WTC11 (cell line): ENCODE results near the gene SUSD1. TPM values are rescaled to one million over a fixed set of nuclear protein-coding genes. Genes with fewer than 3 reads are reported as not detected.

Experiments used
- ATAC-seq: fragments of 200-7000 bp; cut with Tn5 transposase; 2 replicates; pipeline ENCODE4 v1.10.0; 2021; ENCODE audit warnings: mild to moderate bottlenecking, moderate library complexity
- CTCF ChIA-PET: fragments of 300-600 bp; sonication (Branson Sonifier 250); formaldehyde crosslinking; loops from one replicate; lab custom pipeline; 2021; ENCODE audit warnings: antibody characterized with exemption; lab: Charles Lee
- POLR2A ChIA-PET: fragments of 350-600 bp; sonication (Branson Sonifier 250); formaldehyde crosslinking; loops from one replicate; lab custom pipeline; 2021; ENCODE audit warnings: antibody characterized with exemption; lab: Charles Lee
- DNase-seq: peaks from one replicate; pipeline ENCODE4 v3.0.0; 2021; ENCODE audit warnings: low spot score
- H3K27ac Mint-ChIP-seq: 2 replicates; pipeline ENCODE4 v1.8.0; 2021; ENCODE audit warnings: mixed read lengths
- H3K27me3 Mint-ChIP-seq: 2 replicates; pipeline ENCODE4 v1.8.0; 2021; ENCODE audit warnings: low read depth, mild to moderate bottlenecking, moderate library complexity, mixed read lengths
- H3K36me3 Mint-ChIP-seq: 2 replicates; pipeline ENCODE4 v1.8.0; 2021; ENCODE audit warnings: mixed read lengths
- H3K4me1 Mint-ChIP-seq: 2 replicates; pipeline ENCODE4 v1.8.0; 2022; ENCODE audit warnings: mixed read lengths
- H3K4me3 Mint-ChIP-seq: 2 replicates; pipeline ENCODE4 v1.8.0; 2021; ENCODE audit warnings: mild to moderate bottlenecking, moderate library complexity, mixed read lengths
- H3K9me3 Mint-ChIP-seq: 2 replicates; pipeline ENCODE4 v1.8.0; 2021; ENCODE audit warnings: mixed read lengths
- CREM ChIP-seq: sonication (generic); formaldehyde crosslinking; IDR thresholded peaks from 2 replicates; pipeline ENCODE4 v1.8.1; 2022; ENCODE audit warnings: mild to moderate bottlenecking, missing genetic modification reagents, moderate library complexity
- ETV6 ChIP-seq: sonication (generic); formaldehyde crosslinking; IDR thresholded peaks from 2 replicates; pipeline ENCODE4 v1.8.1; 2022; ENCODE audit warnings: mild to moderate bottlenecking, missing genetic modification reagents
- GRHL2 ChIP-seq: fragments of 250-450 bp; sonication (Bioruptor Pico); IDR thresholded peaks from 2 replicates; pipeline ENCODE4 v1.8.0; 2022; ENCODE audit warnings: mild to moderate bottlenecking, moderate library complexity; ENCODE audit not compliant: insufficient replicate concordance, severe bottlenecking
- GTF2I ChIP-seq: fragments of 250-450 bp; sonication (Bioruptor Pico); conservative IDR thresholded peaks from 2 replicates; pipeline ENCODE4 v1.4.0; 2021; ENCODE audit warnings: mild to moderate bottlenecking
- MLX ChIP-seq: sonication (generic); formaldehyde crosslinking; IDR thresholded peaks from 2 replicates; pipeline ENCODE4 v1.8.1; 2023; ENCODE audit warnings: mild to moderate bottlenecking, missing genetic modification reagents, moderate library complexity
- NFE2L1 ChIP-seq: sonication (generic); formaldehyde crosslinking; IDR thresholded peaks from 2 replicates; pipeline ENCODE4 v1.8.1; 2023; ENCODE audit warnings: missing genetic modification reagents
- NFYB ChIP-seq: sonication (generic); formaldehyde crosslinking; conservative IDR thresholded peaks from 2 replicates; pipeline ENCODE4 v1.8.0; 2022; ENCODE audit warnings: low read depth, missing genetic modification reagents
- OVOL2 ChIP-seq: fragments of 250-450 bp; sonication (Bioruptor Pico); IDR thresholded peaks from 2 replicates; pipeline ENCODE4 v1.9.0; 2021; ENCODE audit warnings: mild to moderate bottlenecking, borderline replicate concordance
- PRRX2 ChIP-seq: fragments of 250-450 bp; sonication (Bioruptor Pico); IDR thresholded peaks from 2 replicates; pipeline ENCODE4 v1.8.0; 2021; ENCODE audit warnings: mild to moderate bottlenecking
- RORB ChIP-seq: fragments of 250-450 bp; sonication (Bioruptor Pico); IDR thresholded peaks from 2 replicates; pipeline ENCODE4 v1.9.0; 2021; ENCODE audit warnings: mild to moderate bottlenecking
- SOX15 ChIP-seq: fragments of 250-450 bp; sonication (Bioruptor Pico); IDR thresholded peaks from 2 replicates; pipeline ENCODE4 v1.9.0; 2021; ENCODE audit warnings: mild to moderate bottlenecking
- TCF7 ChIP-seq: sonication (generic); formaldehyde crosslinking; IDR thresholded peaks from 2 replicates; pipeline ENCODE4 v1.8.0; 2022; ENCODE audit warnings: mild to moderate bottlenecking, low read depth, missing genetic modification reagents, moderate library complexity
- ZMAT4 ChIP-seq: fragments of 250-450 bp; sonication (Bioruptor Pico); IDR thresholded peaks from 2 replicates; pipeline ENCODE4 v1.9.0; 2021; ENCODE audit warnings: mild to moderate bottlenecking
- ZNF281 ChIP-seq: sonication (generic); formaldehyde crosslinking; IDR thresholded peaks from 2 replicates; pipeline ENCODE4 v1.8.0; 2023; ENCODE audit warnings: mild to moderate bottlenecking, missing genetic modification reagents
- ZNF423 ChIP-seq: fragments of 250-450 bp; sonication (Bioruptor Pico); IDR thresholded peaks from 2 replicates; pipeline ENCODE4 v2.1.2; 2022; ENCODE audit warnings: mild to moderate bottlenecking, moderate library complexity
- total RNA-seq: library from RNA; stranded (reverse); gene quantifications from 3 replicates; pipeline ENCODE4 v1.2.3, GENCODE V29; 2021
- TF ChIP-seq, protein P1 (sequence below): sonication (generic); formaldehyde crosslinking; IDR thresholded peaks from 2 replicates; pipeline ENCODE4 v1.8.0; 2022; ENCODE audit warnings: mild to moderate bottlenecking, missing genetic modification reagents
- TF ChIP-seq, protein P2 (sequence below): sonication (generic); formaldehyde crosslinking; IDR thresholded peaks from 2 replicates; pipeline ENCODE4 v1.8.1; 2023; ENCODE audit warnings: mild to moderate bottlenecking, missing genetic modification reagents, moderate library complexity
- TF ChIP-seq, protein P3 (sequence below): sonication (generic); formaldehyde crosslinking; IDR thresholded peaks from 2 replicates; pipeline ENCODE4 v1.8.0; 2022; ENCODE audit warnings: mild to moderate bottlenecking, missing genetic modification reagents
- TF ChIP-seq, protein P4 (sequence below): sonication (generic); formaldehyde crosslinking; IDR thresholded peaks from 2 replicates; pipeline ENCODE4 v1.8.0; 2022; ENCODE audit warnings: mild to moderate bottlenecking, missing genetic modification reagents
- TF ChIP-seq, protein P5 (sequence below): sonication (generic); formaldehyde crosslinking; IDR thresholded peaks from 2 replicates; pipeline ENCODE4 v1.8.1; 2022; ENCODE audit warnings: mild to moderate bottlenecking, missing genetic modification reagents, moderate library complexity, borderline replicate concordance

SUSD1 gene
- total RNA-seq, 1 experiment from 2014 or later = 5.1 TPM

GRCh38 chr9:112170968-112171367, 4.1 kb downstream of the SUSD1 start (continued):
- TF ChIP-seq ZNF281 (CRISPR knock-in tag) (no peak), GTF2I (no peak), GRHL2 (CRISPR knock-in tag) (no peak)

DNA sequence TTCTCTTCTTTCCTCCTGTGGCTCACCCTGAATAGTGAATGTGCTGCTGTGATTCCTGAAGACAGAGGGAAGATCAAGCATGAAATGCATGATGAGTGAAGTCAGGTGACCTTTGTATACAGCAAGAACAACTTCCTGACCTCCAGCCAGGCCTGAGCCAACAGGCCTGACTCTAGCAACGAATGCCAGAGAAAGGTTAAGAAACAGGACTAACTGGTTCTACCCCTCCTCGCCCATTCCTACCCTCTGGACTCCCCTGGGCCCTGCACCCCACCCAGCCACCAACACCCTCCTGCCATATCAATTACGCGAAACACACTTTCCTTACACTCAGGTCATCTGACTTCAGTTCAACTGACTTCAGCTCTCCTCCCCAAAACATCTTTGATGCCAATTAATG, 4.9 kb downstream of the SUSD1 start:
- peaks cover 13% of the 10 kb centered on the region for H3K27me3 Mint-ChIP-seq
- peaks cover 51% of the 10 kb centered on the region for H3K4me1 Mint-ChIP-seq
- CTCF ChIA-PET = no interaction called here
- no peak overlapping the region for H3K4me3 Mint-ChIP-seq
- no peak for TF ChIP-seq RORB (CRISPR knock-in tag)
- TF ChIP-seq, protein P1, sequence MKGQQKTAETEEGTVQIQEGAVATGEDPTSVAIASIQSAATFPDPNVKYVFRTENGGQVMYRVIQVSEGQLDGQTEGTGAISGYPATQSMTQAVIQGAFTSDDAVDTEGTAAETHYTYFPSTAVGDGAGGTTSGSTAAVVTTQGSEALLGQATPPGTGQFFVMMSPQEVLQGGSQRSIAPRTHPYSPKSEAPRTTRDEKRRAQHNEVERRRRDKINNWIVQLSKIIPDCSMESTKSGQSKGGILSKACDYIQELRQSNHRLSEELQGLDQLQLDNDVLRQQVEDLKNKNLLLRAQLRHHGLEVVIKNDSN = peak; percentile 58; the same call in 1 of the 2 replicates
- TF ChIP-seq, protein P2, sequence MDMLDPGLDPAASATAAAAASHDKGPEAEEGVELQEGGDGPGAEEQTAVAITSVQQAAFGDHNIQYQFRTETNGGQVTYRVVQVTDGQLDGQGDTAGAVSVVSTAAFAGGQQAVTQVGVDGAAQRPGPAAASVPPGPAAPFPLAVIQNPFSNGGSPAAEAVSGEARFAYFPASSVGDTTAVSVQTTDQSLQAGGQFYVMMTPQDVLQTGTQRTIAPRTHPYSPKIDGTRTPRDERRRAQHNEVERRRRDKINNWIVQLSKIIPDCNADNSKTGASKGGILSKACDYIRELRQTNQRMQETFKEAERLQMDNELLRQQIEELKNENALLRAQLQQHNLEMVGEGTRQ (CRISPR knock-in tag) = peak; percentile 68; the same call in 1 of the 2 replicates
- no peaks in the 10 kb centered on the region for H3K36me3 Mint-ChIP-seq
- peak; percentile 49 for ATAC-seq
- H3K27ac Mint-ChIP-seq = peak overlapping the region; percentile 31
- DNase-seq = no peak
- POLR2A ChIA-PET = interaction anchor here (0.7 kb wide), 1 partner anchor 118 kb away, joined by 5 read pairs; no protein-coding TSS in a partner anchor
- no peaks in the 10 kb centered on the region for H3K9me3 Mint-ChIP-seq

- no peak for ATAC-seq
- peaks cover 50% of the 10 kb centered on the region for H3K4me1 Mint-ChIP-seq
- no peak overlapping the region for H3K4me3 Mint-ChIP-seq
- H3K27me3 Mint-ChIP-seq = peaks cover 10% of the 10 kb centered on the region
- no peaks in the 10 kb centered on the region for H3K9me3 Mint-ChIP-seq
- POLR2A ChIA-PET = interaction anchor here (0.7 kb wide), 1 partner anchor 119 kb away, joined by 5 read pairs; no protein-coding TSS in a partner anchor
- no peak overlapping the region for H3K27ac Mint-ChIP-seq
- CTCF ChIA-PET = no interaction called here
- TF ChIP-seq, protein P3, sequence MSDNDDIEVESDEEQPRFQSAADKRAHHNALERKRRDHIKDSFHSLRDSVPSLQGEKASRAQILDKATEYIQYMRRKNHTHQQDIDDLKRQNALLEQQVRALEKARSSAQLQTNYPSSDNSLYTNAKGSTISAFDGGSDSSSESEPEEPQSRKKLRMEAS (CRISPR knock-in tag) = no peak
- TF ChIP-seq ETV6 (CRISPR knock-in tag) (no peak), NFE2L1 (no peak), ZNF423 (CRISPR knock-in tag) (no peak), ZMAT4 (no peak)
- TF ChIP-seq, protein P4, sequence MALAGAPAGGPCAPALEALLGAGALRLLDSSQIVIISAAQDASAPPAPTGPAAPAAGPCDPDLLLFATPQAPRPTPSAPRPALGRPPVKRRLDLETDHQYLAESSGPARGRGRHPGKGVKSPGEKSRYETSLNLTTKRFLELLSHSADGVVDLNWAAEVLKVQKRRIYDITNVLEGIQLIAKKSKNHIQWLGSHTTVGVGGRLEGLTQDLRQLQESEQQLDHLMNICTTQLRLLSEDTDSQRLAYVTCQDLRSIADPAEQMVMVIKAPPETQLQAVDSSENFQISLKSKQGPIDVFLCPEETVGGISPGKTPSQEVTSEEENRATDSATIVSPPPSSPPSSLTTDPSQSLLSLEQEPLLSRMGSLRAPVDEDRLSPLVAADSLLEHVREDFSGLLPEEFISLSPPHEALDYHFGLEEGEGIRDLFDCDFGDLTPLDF (CRISPR knock-in tag) = no peak
- H3K36me3 Mint-ChIP-seq = no peaks in the 10 kb centered on the region
- DNase-seq = no peak
Observed at GRCh38 chr9:112169368-112169767, 5.7 kb downstream of the SUSD1 start.

DNA sequence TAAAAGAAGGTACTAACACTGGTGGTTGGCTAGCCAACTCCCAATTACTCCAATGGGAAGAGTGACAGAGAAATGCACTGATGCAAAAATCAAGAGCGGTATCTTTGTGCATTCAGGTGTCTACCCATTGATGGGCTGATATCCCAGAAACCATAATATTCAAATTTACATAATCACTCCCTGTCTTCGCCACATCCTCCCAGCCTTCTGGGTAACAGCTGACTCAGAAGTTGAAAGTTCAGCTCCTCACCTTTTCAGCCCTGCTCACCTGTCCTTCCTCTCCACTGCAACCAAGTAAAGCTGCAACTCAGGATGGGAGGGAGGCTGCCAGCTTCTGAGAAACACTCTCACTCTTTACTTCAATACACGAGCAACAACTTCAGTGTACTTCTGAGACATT, 6.9 kb downstream of the SUSD1 start:
- H3K27ac Mint-ChIP-seq = no peak overlapping the region
- ChIA-PET CTCF (no interaction called here), POLR2A (no interaction called here)
- no peaks in the 10 kb centered on the region; the same call in 1 of the 2 replicates for H3K27me3 Mint-ChIP-seq
- H3K36me3 Mint-ChIP-seq = no peaks in the 10 kb centered on the region
- H3K4me1 Mint-ChIP-seq = peaks cover 45% of the 10 kb centered on the region
- H3K4me3 Mint-ChIP-seq = no peak overlapping the region
- TF ChIP-seq PRRX2 (CRISPR knock-in tag) = no peak
- TF ChIP-seq CREM (CRISPR knock-in tag) = no peak
- TF ChIP-seq, protein P5, sequence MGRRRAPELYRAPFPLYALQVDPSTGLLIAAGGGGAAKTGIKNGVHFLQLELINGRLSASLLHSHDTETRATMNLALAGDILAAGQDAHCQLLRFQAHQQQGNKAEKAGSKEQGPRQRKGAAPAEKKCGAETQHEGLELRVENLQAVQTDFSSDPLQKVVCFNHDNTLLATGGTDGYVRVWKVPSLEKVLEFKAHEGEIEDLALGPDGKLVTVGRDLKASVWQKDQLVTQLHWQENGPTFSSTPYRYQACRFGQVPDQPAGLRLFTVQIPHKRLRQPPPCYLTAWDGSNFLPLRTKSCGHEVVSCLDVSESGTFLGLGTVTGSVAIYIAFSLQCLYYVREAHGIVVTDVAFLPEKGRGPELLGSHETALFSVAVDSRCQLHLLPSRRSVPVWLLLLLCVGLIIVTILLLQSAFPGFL (CRISPR knock-in tag) = no peak
- no peak for TF ChIP-seq GRHL2 (CRISPR knock-in tag)
- no peak for TF ChIP-seq TCF7 (CRISPR knock-in tag)
- TF ChIP-seq, protein P4 (CRISPR knock-in tag) = no peak
- no peak for TF ChIP-seq NFE2L1
- no peak for TF ChIP-seq SOX15
- TF ChIP-seq MLX (CRISPR knock-in tag) = no peak
- TF ChIP-seq NFYB (CRISPR knock-in tag) = no peak
- no peak for TF ChIP-seq OVOL2
- H3K9me3 Mint-ChIP-seq = no peaks in the 10 kb centered on the region
- DNase-seq = no peak
- ATAC-seq = no peak
